Left ventricle myocardium superior (tissue), 1 donor: ENCODE results near the gene CCNL2. TPM values are rescaled to one million over a fixed set of nuclear protein-coding genes. Genes with fewer than 3 reads are reported as not detected.
"Not testable (repeated sequence)": the region's sequence is repeated elsewhere in the genome, so short reads cannot be mapped to it uniquely, and the experiment has no call there.

ENCODE experiments used
- ATAC-seq: fragments of 200-7000 bp; cut with Tn5 transposase; one replicate; pipeline ENCODE4 v1.9.1; 2020; ENCODE audit warnings: mild to moderate bottlenecking, moderate library complexity
- DNase-seq: peaks from one replicate; pipeline ENCODE4 v3.0.0-alpha.2; 2020
- intact Hi-C: fragments of 100-400 bp; cut with micrococcal nuclease; formaldehyde crosslinking; loops from one replicate; pipeline ENCODE4 v1.11.0; 2022
- total RNA-seq: library from RNA; stranded (reverse); fragmentation: NEBNext Ultra II Directional; extraction: Animal tissue kit (Norgen Biotek cat#: 25700); gene quantifications from one replicate; pipeline ENCODE4 v1.2.1, GENCODE V29; 2021
- donor health status: DM: no; HTN: yes; CAD: no; lungs with severe emphysema.

CCNL2 gene
- total RNA-seq, 1 donor from 2014 or later = 61.0 TPM

DNA sequence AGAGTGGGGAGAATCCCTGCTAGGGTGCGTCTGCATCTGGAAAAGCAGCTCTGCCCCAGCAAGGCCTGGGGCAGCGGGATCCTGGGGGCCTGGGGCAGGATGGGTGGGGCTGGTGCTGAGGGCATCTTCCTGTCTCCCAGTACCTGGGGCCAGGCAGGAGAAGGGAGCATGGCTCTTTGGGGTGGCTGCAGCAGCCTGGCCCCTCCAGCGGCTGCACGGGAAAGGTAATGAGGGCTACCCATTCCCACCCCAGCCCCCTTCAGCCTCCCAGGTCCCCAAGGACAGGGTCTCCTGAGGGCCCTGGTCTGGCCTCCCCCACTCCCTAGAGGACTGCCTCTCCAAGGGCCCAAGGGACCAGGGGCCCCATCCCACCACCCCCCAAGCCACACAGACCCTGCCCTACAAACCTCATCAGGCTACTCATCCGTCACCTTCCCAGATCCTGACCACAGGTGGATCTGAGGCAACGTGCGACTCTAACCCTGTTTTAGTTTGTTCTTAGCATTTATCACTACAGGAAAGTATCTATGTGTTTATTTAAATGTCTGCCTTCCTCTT is 22.9 kb upstream of the CCNL2 start:
- ATAC-seq = no peak
- intact Hi-C loops = no loop called here
- no peak for DNase-seq

DNA sequence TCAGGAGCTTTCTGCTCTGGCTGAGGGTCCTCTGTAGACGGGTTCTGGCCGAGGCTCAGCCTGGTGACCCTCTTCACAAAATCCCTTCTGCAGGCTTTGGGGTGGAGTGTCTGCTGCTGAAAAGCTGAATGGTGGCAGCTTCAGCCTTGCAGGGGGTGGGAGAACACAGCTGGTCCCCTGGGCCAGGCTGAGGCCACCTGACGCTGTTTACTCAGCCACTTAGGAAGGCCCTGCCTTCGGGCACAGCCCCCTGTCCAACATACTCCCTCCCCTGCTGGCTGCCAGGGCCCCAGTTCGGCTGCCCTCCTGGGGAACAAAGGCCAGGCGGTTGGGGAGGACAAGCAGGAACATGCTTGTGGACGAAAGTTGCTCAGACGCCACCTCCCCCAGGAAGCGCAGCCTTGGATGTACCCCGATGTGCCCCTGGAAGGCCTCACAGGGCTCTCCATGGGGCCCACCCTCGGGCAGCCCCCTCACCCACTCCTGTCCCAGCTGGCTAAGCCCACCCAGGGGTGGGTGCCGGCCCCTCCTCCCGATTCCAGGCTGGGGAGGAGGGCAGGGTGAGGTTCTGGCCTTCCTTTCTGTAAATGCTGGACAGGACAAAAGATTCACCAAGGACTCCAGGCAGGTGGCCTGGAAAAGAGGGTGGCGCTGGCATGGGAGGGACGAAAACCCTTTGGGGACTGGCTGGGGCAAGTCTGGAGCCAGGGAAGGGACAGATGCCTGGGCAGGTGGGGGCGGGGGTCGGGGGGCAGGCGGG is 22.2 kb upstream of the CCNL2 start, which contains the start of gene ANKRD65:
ANKRD65 (minus strand) TSS at position 130 of the 760 bp plus-strand sequence. CDS start 271 bp downstream, outside the sequence.
- no peak for DNase-seq
- no peak for ATAC-seq
- intact Hi-C loops = no loop called here

DNA sequence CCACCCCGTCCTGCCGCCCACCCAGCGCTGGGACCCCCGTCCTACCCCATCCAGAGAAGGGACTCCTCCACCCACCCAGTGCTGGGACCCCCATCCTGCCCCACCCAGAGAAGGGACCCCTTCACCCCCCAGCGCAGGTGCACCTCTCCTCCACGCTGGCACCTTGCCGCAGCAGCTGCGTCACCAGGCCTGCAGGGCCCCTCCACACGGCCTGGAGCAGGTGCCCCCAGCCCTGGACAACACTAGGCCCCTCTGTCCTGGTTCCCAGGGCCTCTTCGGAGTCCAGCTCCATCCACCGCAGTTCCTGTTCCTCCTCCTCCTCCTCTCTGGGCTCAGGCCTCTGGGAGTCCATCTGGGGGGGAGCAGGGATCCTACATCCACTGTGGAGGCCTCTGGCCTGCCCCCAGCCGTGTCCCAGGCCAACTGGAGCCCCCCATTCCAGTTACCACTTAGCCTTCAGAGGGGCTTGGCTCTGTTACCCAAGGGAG is 21.6 kb upstream of the CCNL2 start:
- DNase-seq (peak; percentile 21), ATAC-seq (no peak)
- intact Hi-C loops = no loop called here

DNA sequence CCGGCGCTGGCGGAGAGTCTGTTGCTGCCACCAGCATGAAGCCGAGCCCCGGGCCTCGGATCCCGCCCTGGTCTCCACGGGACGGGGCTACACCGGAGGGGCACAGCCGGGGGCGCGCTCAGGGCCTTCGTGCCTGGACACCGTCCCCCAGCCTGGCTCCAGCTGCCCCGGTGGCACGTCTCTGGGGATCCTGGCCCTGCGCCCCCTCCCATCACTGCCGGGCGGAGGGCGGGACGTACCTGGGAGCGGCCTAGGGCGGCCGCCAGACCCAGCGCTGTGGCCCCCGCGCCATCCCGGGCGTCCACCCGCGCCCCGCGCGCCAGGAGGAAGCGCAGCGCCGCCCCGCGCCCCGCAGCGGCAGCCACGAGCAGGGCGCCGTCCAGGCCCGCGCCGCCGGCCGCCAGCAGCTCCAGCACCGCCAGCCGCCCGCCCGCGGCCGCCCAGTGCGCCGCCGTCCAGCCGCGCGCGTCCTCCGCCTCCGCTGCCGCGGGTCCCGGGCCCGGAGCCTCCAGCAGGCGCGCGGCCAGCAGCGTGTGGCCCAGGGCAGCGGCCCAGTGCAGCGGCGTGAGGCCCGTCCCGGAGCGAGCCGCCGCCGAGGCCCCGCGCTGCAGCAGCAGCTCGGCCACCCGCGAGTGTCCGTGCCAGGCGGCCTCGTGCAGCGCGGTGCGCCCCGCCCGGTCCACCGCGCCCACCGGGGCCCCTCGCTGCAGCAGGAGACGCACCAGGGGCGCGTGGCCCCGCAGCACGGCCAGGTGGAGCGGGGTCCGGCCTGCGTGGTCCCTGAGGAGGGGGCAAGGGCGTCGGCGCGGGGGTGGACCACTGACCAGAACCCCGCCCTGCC is 20.9 kb upstream of the CCNL2 start:
- intact Hi-C loops = no loop called here
- ATAC-seq (peak; percentile 77), DNase-seq (peak; percentile 65)

DNA sequence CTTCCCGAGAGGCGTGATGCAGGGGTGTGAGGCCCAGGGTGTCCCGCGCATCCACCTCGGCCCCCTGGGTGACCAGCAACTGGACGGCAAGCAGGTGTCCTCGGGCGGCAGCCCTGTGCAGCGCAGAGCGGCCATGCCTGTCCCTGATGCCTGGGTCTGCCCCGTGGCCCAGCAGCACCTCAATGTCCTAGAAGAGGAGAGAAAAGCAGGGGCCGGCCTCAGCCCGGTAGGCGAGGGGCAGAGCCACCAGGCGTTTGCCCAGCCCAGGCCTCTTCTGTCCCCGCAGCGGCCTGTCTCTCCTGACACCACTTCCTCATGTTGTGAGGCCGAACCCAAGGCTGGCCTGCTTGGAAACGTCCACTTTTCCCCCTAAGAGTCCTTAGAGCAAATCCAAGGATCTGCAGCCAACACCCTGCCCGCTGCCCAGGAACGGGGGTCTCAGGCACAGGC is 20.3 kb upstream of the CCNL2 start:
- ATAC-seq = peak; percentile 15
- peak; percentile 26 for DNase-seq
- intact Hi-C loops = no loop called here

DNA sequence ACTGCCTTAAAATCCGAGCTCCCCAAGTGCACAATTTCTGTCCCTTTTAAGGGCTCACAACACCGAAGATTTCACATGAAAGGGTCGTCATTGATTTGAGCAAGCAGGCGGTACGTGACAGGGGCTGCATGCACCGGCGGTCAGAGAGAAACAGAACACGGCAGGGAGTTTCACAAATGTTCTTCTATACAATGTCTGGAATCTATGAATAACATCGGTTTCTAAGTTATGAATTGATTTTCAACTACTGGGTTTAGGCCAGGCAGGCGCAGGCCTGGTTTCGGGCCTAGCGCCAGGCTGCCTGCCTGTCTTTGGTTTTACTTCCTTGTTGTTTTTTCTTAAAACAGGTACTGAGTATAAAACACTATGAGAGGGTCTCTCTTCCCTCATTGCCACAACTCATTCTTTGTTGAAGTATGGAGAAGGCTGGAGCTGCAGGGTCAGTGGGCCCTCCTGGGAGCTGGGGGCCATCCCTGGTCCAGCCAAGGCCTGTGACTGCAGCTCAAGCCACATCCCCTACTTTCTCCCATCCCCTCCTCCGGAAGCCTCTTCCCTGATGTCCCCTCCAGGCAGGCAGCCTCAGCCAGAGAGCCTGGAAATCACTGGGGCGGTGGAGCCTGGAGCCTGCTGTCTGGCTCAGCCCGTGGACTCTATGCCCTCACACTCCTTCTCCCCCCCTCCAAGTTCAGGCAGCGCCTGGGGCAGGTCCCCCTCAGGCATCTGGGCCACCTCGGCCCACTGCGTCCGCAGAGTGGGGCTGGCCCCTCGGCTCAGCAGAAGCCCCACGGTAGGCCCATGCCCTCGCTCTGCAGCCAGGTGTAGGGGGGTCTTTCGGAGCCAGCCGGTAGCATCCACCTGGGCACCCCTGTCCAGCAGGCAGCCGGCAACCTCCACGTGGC is 19.6 kb upstream of the CCNL2 start:
- intact Hi-C loops = no loop called here
- DNase-seq (peak; percentile 2), ATAC-seq (no peak)

DNA sequence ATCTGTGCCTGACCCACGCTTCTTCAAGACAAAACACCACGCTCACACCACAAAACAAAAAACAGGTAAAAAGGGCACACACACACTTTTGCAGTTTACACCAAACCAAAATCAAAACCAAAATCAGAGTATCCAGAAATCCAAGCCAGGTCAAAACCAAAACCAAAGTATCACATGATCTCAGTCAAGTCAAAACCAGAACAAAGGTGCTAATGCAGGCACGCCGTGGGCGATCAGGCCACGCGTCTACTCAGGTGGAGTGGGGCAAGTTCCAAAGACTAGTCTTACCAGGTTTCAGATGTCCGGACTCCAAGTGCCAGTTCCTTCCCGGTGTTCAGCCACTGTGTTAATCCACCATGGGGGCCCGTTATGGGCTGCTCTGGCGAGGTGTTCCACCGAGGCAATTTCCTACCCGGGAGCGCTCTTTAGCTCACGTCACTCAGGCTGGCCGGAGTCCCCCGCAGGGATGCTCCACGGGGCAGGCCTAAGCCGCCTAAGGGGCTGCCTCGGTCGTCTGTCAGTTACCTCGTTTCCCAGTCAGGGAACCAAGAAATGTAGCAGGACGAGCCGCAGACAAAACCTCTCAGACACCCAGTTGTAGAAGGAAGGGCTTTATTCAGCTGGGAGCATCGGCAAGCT is 18.8 kb upstream of the CCNL2 start:
- ATAC-seq, intact Hi-C loops: not testable (repeated sequence)
- DNase-seq = peak; percentile 15

DNA sequence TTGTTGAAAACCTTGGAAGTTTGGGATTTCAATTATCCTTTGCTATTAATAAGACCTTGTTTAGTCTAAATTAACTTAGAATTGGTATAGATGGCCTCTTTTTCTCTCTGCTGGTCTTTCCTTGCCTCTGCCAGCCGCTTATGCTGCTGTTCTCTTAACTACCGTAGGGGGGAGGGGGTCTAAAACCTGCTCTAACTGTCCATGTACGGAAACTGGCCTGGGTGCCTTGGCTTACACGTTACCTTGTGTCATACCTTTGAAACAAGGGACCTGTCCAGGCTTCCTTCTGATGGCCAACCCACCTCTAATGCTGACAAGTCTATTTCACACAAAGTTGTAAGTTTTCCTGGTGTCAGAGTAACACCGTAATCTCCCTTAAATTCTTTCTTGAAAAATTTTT is 18.3 kb upstream of the CCNL2 start:
- intact Hi-C loops, DNase-seq, ATAC-seq: not testable (repeated sequence)

DNA sequence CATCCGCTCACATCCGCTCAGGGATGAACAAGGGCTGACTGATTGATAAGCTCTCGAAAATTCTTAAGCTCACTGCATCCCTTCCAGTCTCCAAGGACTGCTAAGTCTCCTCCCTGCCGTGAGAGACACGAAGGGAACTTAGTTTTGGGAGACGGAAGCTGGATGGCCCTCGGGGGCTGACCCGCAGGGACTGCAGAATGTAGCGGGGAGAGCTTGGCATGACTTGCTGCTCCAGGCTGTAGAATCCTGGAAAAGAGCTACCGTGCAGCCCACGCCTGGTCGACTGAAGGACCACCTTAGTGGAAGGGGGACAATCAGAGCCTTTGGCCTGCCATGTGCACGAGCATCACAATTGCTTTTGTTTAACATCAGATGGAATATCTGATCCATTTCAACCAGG is 16.6 kb upstream of the CCNL2 start:
- intact Hi-C loops = no loop called here
- ATAC-seq = no peak
- DNase-seq = peak; percentile 5

DNA sequence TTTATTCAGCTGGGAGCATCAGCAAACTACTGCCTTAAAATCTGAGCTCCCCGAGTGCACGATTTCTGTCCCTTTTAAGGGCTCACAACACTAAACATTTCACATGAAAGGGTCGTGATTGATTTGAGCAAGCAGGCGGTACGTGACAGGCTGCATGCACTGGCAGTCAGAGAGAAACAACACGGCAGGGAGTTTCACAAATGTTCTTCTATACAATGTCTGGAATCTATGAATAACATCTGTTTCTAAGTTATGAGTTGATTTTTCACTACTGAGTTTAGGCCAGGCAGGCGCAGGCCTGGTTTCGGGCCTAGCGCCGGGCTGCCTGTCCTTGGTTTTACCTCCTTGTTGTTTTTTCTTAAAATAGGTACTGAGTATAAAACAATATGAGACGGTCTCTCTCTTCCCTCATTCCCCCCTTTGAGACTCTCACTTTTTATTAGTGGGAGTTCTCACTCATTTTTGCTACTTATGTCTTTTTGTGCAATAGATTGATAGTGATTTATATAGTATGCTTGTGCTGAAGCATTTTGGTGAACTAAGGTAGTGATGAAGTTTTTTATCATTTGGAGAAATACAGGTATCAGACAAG is 13.3 kb upstream of the CCNL2 start:
- DNase-seq, ATAC-seq, intact Hi-C loops: not testable (repeated sequence)

DNA sequence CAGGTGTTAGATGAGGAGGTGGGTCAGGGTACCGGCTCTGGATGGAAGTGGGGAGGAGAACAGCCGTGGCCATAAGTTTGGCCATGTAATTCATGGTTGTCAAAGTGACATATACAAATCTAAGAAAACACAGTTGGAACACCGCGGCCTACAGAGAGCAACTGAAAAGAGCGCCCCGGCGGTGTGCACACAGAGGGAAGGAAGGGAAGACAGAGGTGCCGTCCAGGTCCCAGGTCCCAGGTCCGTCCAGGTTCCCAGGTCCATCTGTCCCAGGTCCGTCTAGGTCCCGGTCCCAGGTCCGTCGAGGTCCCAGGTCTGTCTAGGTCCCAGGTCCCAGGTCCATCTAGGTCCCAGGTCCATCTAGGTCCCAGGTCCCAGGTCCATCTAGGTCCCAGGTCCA is 12.5 kb upstream of the CCNL2 start:
- DNase-seq (peak; percentile 19), ATAC-seq (no peak)
- intact Hi-C loops = no loop called here

DNA sequence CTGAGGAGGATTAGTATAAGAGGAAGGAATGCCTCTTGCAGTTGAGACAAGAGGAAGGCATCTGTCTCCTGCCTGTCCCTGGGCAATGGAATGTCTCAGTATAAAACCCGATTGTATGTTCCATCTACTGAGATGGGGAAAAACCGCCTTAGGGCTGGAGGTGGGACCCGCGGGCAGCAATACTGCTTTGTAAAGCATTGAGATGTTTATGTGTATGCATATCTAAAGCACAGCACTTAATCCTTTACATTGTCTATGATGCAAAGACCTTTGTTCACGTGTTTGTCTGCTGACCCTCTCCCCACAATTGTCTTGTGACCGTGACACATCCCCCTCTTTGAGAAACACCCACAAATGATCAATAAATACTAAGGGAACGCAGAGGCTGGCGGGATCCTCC is 11.1 kb upstream of the CCNL2 start:
- ATAC-seq, intact Hi-C loops: not testable (repeated sequence)
- peak; percentile 2 for DNase-seq

DNA sequence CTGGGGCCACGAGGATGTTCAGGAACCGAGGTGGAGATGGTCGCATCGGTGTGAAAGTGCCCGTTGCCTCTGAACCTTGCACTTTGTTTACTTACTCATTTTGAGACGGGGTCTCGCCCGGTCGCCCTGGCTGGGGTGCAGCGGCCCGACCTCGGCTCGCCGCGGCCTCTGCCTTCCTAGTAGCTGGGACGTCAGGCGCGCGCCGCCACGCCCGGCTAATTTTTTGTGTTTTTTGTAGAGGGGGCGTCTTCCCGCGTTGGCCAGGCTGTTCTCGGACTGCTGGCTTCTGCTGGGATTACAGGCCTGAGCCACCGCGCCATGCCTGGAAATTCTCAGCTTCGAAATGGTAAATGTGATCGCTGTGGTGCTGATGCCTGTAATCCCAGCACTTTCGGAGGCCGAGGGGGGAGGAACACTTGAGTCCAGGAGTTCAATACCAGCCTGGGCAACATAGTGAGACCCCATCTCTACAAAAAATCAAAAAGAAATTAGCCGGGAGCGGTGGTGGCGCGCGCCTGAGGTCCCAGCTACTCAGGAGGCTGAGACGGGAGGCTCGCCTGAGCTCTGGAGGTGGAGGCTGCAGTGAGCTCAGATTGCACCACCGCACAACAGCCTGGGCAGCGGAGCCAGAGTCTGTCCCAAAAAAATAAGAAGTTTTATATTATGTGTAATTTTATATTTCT is 8.6 kb upstream of the CCNL2 start:
- intact Hi-C loops = no loop called here
- DNase-seq (peak; percentile 24), ATAC-seq (no peak)

DNA sequence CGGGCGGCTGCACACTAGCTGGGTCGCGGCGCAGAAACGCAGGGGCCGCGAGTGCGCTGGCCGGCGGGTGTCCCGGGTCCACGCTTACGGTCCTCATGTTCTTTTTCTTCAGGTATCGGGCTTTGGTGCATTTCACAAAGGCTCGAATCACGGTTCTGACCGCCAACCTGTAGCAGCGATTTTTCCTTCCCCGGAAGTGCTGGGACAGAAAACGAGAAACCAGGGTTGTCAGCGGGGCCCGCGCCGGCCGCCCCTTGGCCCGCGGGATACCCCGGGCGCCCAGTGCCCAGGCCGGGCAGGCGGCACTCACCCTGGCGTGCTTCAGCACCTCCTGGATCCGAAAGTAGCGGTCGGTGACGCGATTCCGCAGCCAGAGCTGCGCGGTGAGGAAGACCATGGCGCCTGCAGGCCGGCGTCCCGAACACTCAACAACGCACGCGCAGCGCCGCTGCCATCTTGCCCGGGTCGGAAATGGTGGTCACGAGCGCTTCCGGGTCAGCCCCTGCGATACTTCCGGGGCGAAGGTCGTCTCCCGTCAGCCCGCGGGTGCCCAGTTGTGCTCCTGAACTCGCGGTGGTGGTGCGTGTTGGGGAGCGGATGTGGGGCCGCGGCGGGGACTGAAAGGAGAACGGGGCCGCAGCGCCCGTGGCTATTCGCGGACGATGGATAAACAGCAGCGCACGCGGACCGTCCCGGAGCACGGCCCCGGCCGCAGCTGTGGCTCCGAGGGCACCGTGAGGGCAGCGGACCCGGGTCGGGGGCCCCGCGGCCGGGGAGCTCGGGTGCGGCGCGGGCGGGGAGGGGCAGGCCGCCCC is 7.9 kb upstream of the CCNL2 start, which contains the start of gene MRPL20:
MRPL20 (minus strand) TSS at position 473 of the 815 bp plus-strand sequence; CDS start at position 397, 76 bp downstream.
- ATAC-seq (peak; percentile 97), DNase-seq (peak; percentile 97)

DNA sequence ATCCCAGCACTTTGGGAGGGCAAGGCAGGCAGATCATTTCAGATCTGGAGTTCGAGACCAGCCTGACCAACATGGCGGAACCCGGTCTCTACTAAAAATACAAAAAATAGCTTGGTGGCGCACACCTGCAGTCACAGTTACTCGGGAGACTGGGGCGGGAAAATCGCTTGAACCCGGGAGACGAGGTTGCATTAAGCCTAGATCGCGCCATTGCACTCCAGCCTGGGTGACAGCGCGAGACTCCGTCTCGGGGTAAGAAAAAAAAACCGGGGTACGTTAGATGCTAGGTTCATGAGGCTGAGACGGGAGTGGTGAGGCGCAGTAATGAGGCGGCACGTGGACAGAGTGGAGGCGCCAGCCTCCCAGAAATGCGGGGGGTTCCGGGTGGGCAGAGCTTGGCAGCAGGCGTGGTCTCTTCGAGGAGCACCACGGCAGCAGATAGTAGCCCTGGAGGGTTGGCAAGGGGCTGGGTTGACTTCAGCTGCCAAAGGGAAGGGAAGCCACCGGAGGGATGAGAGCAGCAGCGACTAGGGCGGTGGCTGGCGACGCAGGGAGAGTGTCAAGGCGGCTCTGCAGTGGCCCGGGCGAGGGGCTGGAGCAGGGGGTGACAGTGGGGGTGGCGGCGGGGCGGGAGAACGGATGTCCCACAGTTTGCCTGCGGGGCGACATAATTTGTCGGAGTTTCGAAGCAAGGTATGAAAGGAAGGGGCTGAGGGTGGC is 7.1 kb upstream of the CCNL2 start:
- intact Hi-C loops = no loop called here
- ATAC-seq (peak; percentile 1), DNase-seq (peak; percentile 31)

More for the DNA sequence above, 7.9 kb upstream of the CCNL2 start, which contains the start of gene MRPL20:
- intact Hi-C loops = no loop called here

DNA sequence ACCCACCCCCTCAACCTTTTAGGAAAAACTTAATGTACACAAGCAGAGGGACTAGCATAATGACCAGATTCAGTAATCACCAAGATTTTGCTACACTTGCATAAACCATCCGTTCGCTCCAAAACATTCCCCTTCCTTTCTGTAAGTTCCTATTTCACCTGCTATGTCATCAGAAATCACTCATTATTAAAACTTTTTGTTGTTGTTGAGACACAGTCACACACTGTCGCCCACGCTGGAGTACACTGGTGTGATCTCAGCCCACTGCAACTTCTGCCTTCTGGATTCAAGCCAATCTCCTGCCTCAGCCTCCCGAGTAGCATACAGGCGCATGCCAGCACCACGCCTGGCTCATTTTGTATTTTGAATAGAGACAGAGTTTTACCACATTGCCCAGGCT is 4.5 kb upstream of the CCNL2 start:
- no peak for ATAC-seq
- no peak for DNase-seq
- intact Hi-C loops = no loop called here
